ENCODE results near the gene GLRX5. TPM values are rescaled to one million over a fixed set of nuclear protein-coding genes. Genes with fewer than 3 reads are reported as not detected.

Gene GLRX5
- total and polyA plus RNA-seq, 4 donors = 61.1 to 77.9 (median 66.8) TPM

DNA sequence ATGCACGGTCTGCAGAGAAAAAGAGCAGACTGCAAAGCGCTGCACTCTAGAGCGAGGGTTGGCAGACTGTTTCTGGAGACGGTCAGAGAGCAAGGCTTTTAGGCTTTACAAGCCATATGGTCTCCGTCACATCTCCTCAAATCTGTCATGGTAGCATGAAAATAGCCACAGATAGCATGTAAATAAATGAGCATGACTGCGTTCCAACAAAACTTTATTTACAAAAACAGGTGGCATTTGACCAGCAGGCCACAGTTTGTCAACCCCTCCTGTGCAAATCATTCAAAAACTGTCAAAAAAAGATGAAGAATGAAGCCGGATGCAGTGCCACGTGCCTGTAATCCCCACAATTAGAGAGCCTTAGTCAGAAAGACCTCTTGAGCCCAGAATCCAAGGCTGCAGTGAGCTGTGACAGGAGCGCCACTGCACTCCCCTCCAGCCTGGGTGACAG is 37.3 kb upstream of the GLRX5 start:
- Histone ChIP-seq H3K4me1 (ENCODE audit: control insufficient read depth, insufficient read depth, low read length) (peaks cover 85% of the 10 kb centered on the region), H3K9me3 (ENCODE audit: control insufficient read depth, insufficient read depth, low read length) (no peaks in the 10 kb centered on the region), H3K36me3 (ENCODE audit: control insufficient read depth, insufficient read depth, low read length) (peaks cover 3% of the 10 kb centered on the region), H3K4me3 (ENCODE audit: low read depth, low read length) (no peak overlapping the region), H3K27me3 (ENCODE audit: control insufficient read depth, insufficient read depth, low read length) (no peaks in the 10 kb centered on the region), H3K27ac (ENCODE audit: low read depth, low read length) (no peak overlapping the region)
- 69% methylated on average over 6 of the region's 9 CpGs for WGBS (ENCODE audit: insufficient coverage)
- peak in 1 of 6 donors; percentile 64 for DNase-seq (ENCODE audit: low read depth in 4 of 6, low spot score in 6 of 6)

DNA sequence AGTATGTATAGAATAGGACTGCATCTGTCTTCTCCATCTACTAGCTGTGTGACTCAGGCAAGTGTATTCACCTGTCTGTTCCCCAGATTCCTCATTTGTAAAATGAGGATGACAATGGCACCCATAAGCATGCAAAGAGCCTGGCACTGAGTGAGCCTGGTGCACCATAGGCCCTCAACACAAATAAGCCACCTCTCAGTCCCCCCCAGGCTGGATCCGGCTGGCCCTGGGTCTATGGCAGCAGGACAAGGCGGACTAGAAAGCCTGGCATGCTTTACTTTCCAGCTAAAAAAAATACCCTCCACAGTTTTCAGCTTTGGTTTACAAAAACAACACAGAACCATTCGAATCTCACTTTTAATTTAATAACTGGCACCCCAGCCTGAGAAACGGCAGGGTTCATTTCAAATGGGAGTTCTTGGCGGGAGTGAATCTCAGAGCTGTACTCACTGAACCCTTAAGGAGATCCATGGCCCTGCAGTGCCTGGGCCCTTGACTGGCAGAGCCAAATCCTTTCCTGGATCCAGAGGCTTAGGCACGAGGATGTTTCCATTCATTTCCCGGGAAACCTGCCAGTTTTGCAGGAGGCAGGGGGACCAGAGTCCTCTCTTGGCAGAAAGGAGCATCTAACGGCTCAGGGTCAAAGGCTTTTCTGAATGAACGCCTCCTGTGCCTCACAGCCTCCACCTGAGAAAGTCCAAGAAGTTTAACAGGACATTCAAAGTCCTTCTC is 36.1 kb upstream of the GLRX5 start:
- Histone ChIP-seq H3K36me3 (ENCODE audit: control insufficient read depth, insufficient read depth, low read length) (peaks cover 3% of the 10 kb centered on the region), H3K4me3 (ENCODE audit: low read depth, low read length) (no peak overlapping the region), H3K4me1 (ENCODE audit: control insufficient read depth, insufficient read depth, low read length) (peaks cover 78% of the 10 kb centered on the region), H3K27me3 (ENCODE audit: control insufficient read depth, insufficient read depth, low read length) (no peaks in the 10 kb centered on the region), H3K9me3 (ENCODE audit: control insufficient read depth, insufficient read depth, low read length) (no peaks in the 10 kb centered on the region), H3K27ac (ENCODE audit: low read depth, low read length) (peak overlapping the region; percentile 57)
- DNase-seq (ENCODE audit: low read depth in 4 of 6, low spot score in 6 of 6) = peak in 3 of 6 donors; percentile 59 to 91 (median 59)
- WGBS (ENCODE audit: insufficient coverage) = 42% methylated on average over 8 of the region's 9 CpGs

DNA sequence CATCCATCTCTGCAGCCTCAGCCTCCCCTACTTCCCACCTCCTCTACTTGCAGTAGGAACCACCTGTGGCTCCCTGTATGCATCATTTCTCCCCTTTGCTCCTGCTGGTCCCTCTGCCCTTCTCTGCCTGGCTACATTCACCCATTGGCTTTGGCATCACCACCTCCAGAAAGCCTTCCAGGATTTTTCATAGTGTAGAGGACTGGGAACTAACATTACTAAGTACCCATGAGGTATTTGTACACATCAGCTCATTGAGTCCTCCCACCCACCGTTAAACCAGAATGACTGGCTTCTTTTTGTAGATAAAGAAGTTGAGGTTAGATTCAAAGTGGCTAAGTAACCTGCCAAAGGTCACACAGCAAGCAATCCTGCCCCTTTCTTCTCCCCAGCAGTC is 35.5 kb upstream of the GLRX5 start:
- no CpG with 5 or more reads among the region's 1 CpG for WGBS (ENCODE audit: insufficient coverage)
- H3K9me3 ChIP-seq (ENCODE audit: control insufficient read depth, insufficient read depth, low read length) = no peaks in the 10 kb centered on the region
- peak overlapping the region; percentile 57 for H3K27ac ChIP-seq (ENCODE audit: low read depth, low read length)
- peaks cover 73% of the 10 kb centered on the region for H3K4me1 ChIP-seq (ENCODE audit: control insufficient read depth, insufficient read depth, low read length)
- H3K4me3 ChIP-seq (ENCODE audit: low read depth, low read length) = no peak overlapping the region
- no peak for DNase-seq (ENCODE audit: low read depth in 4 of 6, low spot score in 6 of 6)
- H3K27me3 ChIP-seq (ENCODE audit: control insufficient read depth, insufficient read depth, low read length) = no peaks in the 10 kb centered on the region
- H3K36me3 ChIP-seq (ENCODE audit: control insufficient read depth, insufficient read depth, low read length) = peaks cover 3% of the 10 kb centered on the region

DNA sequence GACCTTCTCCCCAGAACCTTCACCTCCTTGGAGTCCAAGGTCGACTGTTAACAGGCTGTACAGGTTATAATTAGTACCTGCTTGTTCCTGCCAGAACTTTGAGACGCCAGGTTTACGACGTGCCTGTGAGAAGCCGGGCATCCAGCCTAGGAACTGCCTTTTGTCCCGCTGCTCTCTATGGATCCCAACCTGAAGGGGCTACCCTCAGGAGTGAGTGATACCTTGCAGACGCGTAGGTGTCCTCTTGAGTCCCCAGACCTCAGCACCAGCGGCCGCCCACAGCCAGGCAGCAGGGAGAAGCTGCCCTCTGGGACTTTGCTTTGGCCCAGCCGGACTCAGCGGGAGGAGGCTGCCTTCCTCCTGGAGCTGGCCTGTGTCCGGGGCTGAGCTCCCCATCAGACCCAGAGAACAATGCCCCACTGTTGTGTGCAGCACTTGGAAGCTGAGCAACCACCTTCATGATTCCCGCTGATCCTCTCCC is 34.6 kb upstream of the GLRX5 start:
- 74% methylated on average over 13 of the region's 14 CpGs for WGBS (ENCODE audit: insufficient coverage)
- peak overlapping the region; percentile 73 for H3K27ac ChIP-seq (ENCODE audit: low read depth, low read length)
- H3K36me3 ChIP-seq (ENCODE audit: control insufficient read depth, insufficient read depth, low read length) = peaks cover 3% of the 10 kb centered on the region
- no peaks in the 10 kb centered on the region for H3K27me3 ChIP-seq (ENCODE audit: control insufficient read depth, insufficient read depth, low read length)
- no peaks in the 10 kb centered on the region for H3K9me3 ChIP-seq (ENCODE audit: control insufficient read depth, insufficient read depth, low read length)
- no peak overlapping the region for H3K4me3 ChIP-seq (ENCODE audit: low read depth, low read length)
- H3K4me1 ChIP-seq (ENCODE audit: control insufficient read depth, insufficient read depth, low read length) = peaks cover 64% of the 10 kb centered on the region
- DNase-seq (ENCODE audit: low read depth in 4 of 6, low spot score in 6 of 6) = no peak

DNA sequence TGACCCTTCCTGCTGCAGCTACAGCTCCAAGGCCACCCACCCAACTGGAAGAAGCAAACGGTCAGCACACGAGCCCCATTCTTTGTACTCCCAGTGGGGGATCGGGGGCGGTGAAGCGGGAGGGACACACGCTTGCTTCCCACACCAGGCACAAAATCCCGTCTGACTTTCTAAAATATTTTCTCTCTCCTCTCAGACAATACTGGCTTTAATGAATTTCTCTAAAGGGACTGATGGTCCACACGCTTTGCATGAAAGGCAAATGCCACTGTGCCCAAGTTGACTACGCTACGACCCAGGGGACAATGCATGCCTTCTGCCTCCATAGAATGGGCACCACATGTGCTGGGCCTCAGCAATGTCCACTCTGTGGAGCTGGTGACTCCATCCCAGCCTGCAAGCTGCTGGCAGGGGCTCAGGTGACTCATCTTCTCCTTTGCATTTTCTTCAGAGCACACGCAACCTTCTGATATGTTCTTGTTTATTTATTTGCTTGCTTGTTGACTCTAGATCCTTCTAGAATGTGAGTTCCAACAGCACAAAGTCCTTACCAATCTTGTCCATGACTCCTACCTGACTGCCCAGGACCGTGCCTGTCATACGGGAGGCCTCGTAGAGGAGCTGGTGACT is 34.0 kb upstream of the GLRX5 start:
- H3K9me3 ChIP-seq (ENCODE audit: control insufficient read depth, insufficient read depth, low read length) = no peaks in the 10 kb centered on the region
- peak overlapping the region; percentile 73 for H3K27ac ChIP-seq (ENCODE audit: low read depth, low read length)
- H3K36me3 ChIP-seq (ENCODE audit: control insufficient read depth, insufficient read depth, low read length) = peaks cover 3% of the 10 kb centered on the region
- H3K4me3 ChIP-seq (ENCODE audit: low read depth, low read length) = no peak overlapping the region
- 46% methylated on average over 10 of the region's 14 CpGs for WGBS (ENCODE audit: insufficient coverage)
- DNase-seq (ENCODE audit: low read depth in 4 of 6, low spot score in 6 of 6) = peak in 1 of 6 donors; percentile 21
- peaks cover 58% of the 10 kb centered on the region for H3K4me1 ChIP-seq (ENCODE audit: control insufficient read depth, insufficient read depth, low read length)
- H3K27me3 ChIP-seq (ENCODE audit: control insufficient read depth, insufficient read depth, low read length) = no peaks in the 10 kb centered on the region

DNA sequence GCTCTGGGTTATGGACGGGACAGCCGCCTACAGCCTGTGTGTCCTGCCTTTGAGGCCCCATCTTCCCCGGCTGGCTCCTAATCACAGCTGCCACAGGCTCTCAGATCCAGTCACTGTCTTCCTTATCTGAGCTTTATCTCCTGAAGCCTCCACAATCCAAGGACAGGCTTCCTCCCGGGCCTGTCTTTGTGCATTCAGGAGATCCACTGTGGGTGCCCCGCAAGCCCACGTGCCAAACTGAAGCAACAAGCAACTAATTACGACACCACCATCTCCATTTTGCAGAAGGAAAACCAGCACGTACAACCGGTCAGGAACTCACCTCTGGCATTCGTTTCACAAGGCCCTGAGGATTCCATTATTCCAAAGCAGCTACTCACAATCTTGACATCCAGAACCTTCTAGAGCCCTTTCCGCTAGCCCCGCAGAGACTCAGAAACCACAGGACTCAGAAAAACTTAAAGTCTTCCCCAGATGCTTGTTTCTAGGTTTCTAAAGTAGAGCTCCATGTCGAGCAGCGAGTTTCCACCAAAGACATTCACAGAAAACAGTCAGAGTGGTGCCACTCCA is 32.4 kb upstream of the GLRX5 start:
- Histone ChIP-seq H3K4me3 (ENCODE audit: low read depth, low read length) (no peak overlapping the region), H3K4me1 (ENCODE audit: control insufficient read depth, insufficient read depth, low read length) (peaks cover 50% of the 10 kb centered on the region), H3K9me3 (ENCODE audit: control insufficient read depth, insufficient read depth, low read length) (no peaks in the 10 kb centered on the region), H3K27ac (ENCODE audit: low read depth, low read length) (no peak overlapping the region), H3K36me3 (ENCODE audit: control insufficient read depth, insufficient read depth, low read length) (peaks cover 3% of the 10 kb centered on the region), H3K27me3 (ENCODE audit: control insufficient read depth, insufficient read depth, low read length) (no peaks in the 10 kb centered on the region)
- DNase-seq (ENCODE audit: low read depth in 4 of 6, low spot score in 6 of 6) = no peak
- 89% methylated on average over 14 of the region's 14 CpGs for WGBS (ENCODE audit: insufficient coverage)

DNA sequence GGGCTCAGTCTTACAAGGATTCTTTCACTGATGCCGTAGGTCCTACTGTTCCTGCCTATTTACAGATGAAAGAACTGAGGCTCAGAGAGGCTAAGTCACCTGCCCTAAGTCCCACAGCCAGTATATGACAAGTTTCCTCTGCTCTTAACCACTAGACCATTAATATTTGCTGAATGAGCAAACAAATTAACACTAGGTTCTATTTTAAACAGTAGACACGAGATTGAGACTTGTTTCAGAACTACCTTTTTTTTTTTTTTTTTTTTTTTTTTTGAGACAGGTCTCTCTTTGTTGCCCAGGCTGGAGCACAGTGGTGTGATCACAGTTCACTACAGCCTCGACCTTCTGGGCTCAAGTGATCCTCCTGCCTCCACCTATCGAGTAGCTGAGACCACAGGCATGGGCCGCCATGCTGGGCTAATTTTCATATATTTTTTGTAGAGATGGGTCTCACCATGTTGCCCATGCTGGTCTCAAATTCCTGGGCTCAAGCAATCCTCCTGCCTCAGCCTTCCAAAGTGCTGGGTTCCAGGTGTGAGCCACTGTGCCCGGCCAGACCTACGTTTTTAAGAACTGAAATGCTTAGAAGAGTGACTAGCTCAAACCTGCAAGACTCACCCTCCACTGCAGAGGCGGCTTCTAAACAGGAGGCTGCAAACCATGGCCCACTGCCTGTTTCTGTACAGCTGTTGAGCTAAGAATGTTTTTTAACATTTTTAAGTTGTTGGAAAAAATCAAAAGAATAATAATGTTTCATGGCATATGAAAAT is 31.3 kb upstream of the GLRX5 start:
- peaks cover 3% of the 10 kb centered on the region for H3K36me3 ChIP-seq (ENCODE audit: control insufficient read depth, insufficient read depth, low read length)
- H3K27me3 ChIP-seq (ENCODE audit: control insufficient read depth, insufficient read depth, low read length) = no peaks in the 10 kb centered on the region
- no peak overlapping the region for H3K4me3 ChIP-seq (ENCODE audit: low read depth, low read length)
- no peak for DNase-seq (ENCODE audit: low read depth in 4 of 6, low spot score in 6 of 6)
- peaks cover 44% of the 10 kb centered on the region for H3K4me1 ChIP-seq (ENCODE audit: control insufficient read depth, insufficient read depth, low read length)
- no peak overlapping the region for H3K27ac ChIP-seq (ENCODE audit: low read depth, low read length)
- WGBS (ENCODE audit: insufficient coverage) = 93% methylated on average over 7 of the region's 8 CpGs
- H3K9me3 ChIP-seq (ENCODE audit: control insufficient read depth, insufficient read depth, low read length) = no peaks in the 10 kb centered on the region

DNA sequence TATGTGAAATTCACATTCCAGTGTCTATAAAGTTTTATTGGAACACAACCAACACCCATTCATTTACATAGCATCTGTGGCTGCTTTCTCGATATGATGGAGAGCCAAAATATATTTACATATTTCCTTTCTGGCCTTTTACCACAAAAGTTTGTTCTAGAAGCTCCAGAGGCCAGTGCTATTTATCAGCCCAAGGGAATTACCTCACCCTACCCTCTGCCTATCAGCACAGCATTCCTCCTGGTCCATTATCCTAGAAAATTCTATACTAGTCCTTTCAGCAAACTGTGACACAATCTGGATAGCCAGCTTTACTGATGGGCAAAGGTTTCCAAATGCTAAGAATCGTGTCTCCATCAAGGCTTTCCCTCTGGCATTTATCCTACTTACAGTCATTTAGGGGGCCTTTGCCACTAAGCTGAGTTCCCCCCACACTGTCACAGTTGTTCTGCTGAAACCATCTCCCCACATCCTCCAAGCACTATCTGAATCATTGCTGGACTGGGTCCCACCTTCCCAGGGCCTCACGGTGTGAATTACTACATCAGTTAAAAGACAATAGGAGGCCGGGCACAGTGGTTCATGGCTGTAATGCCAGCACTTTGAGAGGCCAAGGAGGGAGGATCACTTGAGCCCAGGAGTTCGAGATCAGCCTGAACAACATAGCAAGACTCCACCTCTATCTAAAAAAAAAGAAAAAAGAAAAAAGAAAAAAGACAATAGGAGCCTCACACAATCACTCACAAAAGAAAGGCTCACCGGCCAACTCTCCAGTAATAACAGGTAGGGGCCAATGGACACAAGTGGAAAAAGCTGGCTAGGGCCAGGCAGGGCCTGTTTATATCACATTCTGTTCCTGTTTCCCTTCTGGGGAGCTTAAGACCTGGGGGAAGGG is 30.5 kb upstream of the GLRX5 start:
- H3K4me3 ChIP-seq (ENCODE audit: low read depth, low read length) = no peak overlapping the region
- peaks cover 36% of the 10 kb centered on the region for H3K4me1 ChIP-seq (ENCODE audit: control insufficient read depth, insufficient read depth, low read length)
- no peak overlapping the region for H3K27ac ChIP-seq (ENCODE audit: low read depth, low read length)
- no peak for DNase-seq (ENCODE audit: low read depth in 4 of 6, low spot score in 6 of 6)
- peaks cover 3% of the 10 kb centered on the region for H3K36me3 ChIP-seq (ENCODE audit: control insufficient read depth, insufficient read depth, low read length)
- no peaks in the 10 kb centered on the region for H3K9me3 ChIP-seq (ENCODE audit: control insufficient read depth, insufficient read depth, low read length)
- WGBS (ENCODE audit: insufficient coverage) = 57% methylated on average over 4 of the region's 6 CpGs
- no peaks in the 10 kb centered on the region for H3K27me3 ChIP-seq (ENCODE audit: control insufficient read depth, insufficient read depth, low read length)
